H1 (cell line): ENCODE results near the gene ELL. TPM values are rescaled to one million over a fixed set of nuclear protein-coding genes. Genes with fewer than 3 reads are reported as not detected.
A peak's percentile ranks its signal among the peaks of the same experiment; 100 is the strongest.

Experiments
- CTCF ChIA-PET: fragments of 300-600 bp; sonication (Branson Sonifier 250); formaldehyde crosslinking; loops from one replicate; lab custom pipeline; 2021; ENCODE audit not compliant: partially characterized antibody; lab: Charles Lee
- POLR2A ChIA-PET: fragments of 300-600 bp; sonication (Branson Sonifier 250); formaldehyde crosslinking; loops from one replicate; lab custom pipeline; 2021; ENCODE audit warnings: inconsistent platforms; ENCODE audit not compliant: partially characterized antibody; lab: Charles Lee
- DNase-seq, 2 experiments: peaks; one replicate each; pipeline versions ENCODE4 v3.0.0 to v3.0.0-alpha.2; 2010 to 2022; ENCODE audit warnings: low spot score in 2 of 2, low read depth in 1 of 2, mixed read lengths in 1 of 2
- FAIRE-seq: peaks from 2 replicates; lab custom pipeline; 2011; peaks lifted over from hg19 to GRCh38; lab: Jason Lieb, UNC
- H2AFZ ChIP-seq: 2 replicates; pipeline ENCODE4 v1.8.1; 2012; ENCODE audit warnings: low read length, inconsistent platforms
- H2AK5ac ChIP-seq: 2 replicates; pipeline ENCODE4 v1.6.1; 2013; ENCODE audit warnings: low read depth, low read length
- H2BK120ac ChIP-seq: replicated peaks from 2 replicates; pipeline ENCODE3; 2013; ENCODE audit warnings: low read depth, low read length, inconsistent platforms
- H2BK12ac ChIP-seq: 2 replicates; pipeline ENCODE4 v1.6.1; 2013; ENCODE audit warnings: low read depth, low read length
- H2BK15ac ChIP-seq: 2 replicates; pipeline ENCODE4 v1.6.1; 2013; ENCODE audit warnings: low read length
- H2BK20ac ChIP-seq: 2 replicates; pipeline ENCODE4 v1.6.1; 2013; ENCODE audit warnings: low read length
- H2BK5ac ChIP-seq: 2 replicates; pipeline ENCODE4 v1.6.1; 2013; ENCODE audit warnings: low read depth, low read length
- H3K14ac ChIP-seq: 2 replicates; pipeline ENCODE4 v1.6.1; 2013; ENCODE audit warnings: inconsistent platforms; ENCODE audit not compliant: insufficient read length
- H3K18ac ChIP-seq: 2 replicates; pipeline ENCODE4 v1.6.1; 2013; ENCODE audit warnings: low read length; ENCODE audit errors: extremely low read depth
- H3K23ac ChIP-seq: 2 replicates; pipeline ENCODE4 v1.6.1; 2013; ENCODE audit warnings: inconsistent platforms; ENCODE audit not compliant: insufficient read length
- H3K23me2 ChIP-seq: 2 replicates; pipeline ENCODE4 v1.6.1; 2013; ENCODE audit warnings: low read depth, low read length
- H3K27ac ChIP-seq: 2 replicates; pipeline ENCODE4 v1.6.1; 2011; ENCODE audit warnings: low read depth, low read length, inconsistent platforms
- H3K27me3 ChIP-seq, 4 experiments: replicated peaks in 1 of 4; 1 replicate in 1 of 4; 2 replicates in 3 of 4; pipeline versions ENCODE4 v1.6.1 to v1.8.1; 2011 to 2013; ENCODE audit warnings: low read length in 3 of 4, mild to moderate bottlenecking in 3 of 4, inconsistent platforms in 2 of 4, mixed read lengths in 2 of 4, moderate library complexity in 1 of 4; ENCODE audit not compliant: control insufficient read depth in 3 of 4, insufficient read depth in 3 of 4; ENCODE audit errors: extremely low read depth in 1 of 4
- H3K36me3 ChIP-seq, 4 experiments: 2 replicates each; pipeline versions ENCODE4 v1.6.1 to v1.8.1; 2011 to 2013; ENCODE audit warnings: mild to moderate bottlenecking in 4 of 4, low read length in 3 of 4, moderate library complexity in 2 of 4, control low read depth in 1 of 4, inconsistent platforms in 1 of 4; ENCODE audit not compliant: insufficient read depth in 4 of 4, control insufficient read depth in 2 of 4
- H3K4ac ChIP-seq: replicated peaks from 2 replicates; pipeline ENCODE3; 2013; ENCODE audit warnings: low read length, low read depth, mixed read lengths, inconsistent platforms; ENCODE audit not compliant: insufficient read length
- H3K4me1 ChIP-seq, 4 experiments: replicated peaks in 1 of 4; 1 replicate in 1 of 4; 2 replicates in 3 of 4; pipeline versions ENCODE4 v1.6.1 to v1.8.1; 2011 to 2013; ENCODE audit warnings: low read length in 3 of 4, inconsistent platforms in 2 of 4, mixed read lengths in 1 of 4; ENCODE audit not compliant: insufficient read depth in 4 of 4, control insufficient read depth in 3 of 4
- H3K4me2 ChIP-seq, 2 experiments: 2 replicates each; pipeline versions ENCODE4 v1.6.1 to v1.8.1; 2011 to 2013; ENCODE audit warnings: low read depth in 2 of 2, low read length in 2 of 2, control low read depth in 1 of 2, inconsistent platforms in 1 of 2, mild to moderate bottlenecking in 1 of 2; ENCODE audit not compliant: insufficient read depth in 1 of 2
- H3K4me3 ChIP-seq, 4 experiments: fragments of 200-600, 300-600 bp in 1 of 4; sonication (generic), shearing (Covaris generic), sonication (Bioruptor Twin) in 1 of 4; 2 replicates each; pipeline versions ENCODE4 v1.5.1 to v1.8.1; 2011 to 2016; ENCODE audit warnings: low read length in 4 of 4, low read depth in 3 of 4, control low read depth in 2 of 4, inconsistent platforms in 2 of 4, mild to moderate bottlenecking in 2 of 4, mixed read lengths in 1 of 4, moderate library complexity in 1 of 4; ENCODE audit not compliant: insufficient read depth in 2 of 4; ENCODE audit errors: extremely low read depth in 1 of 4
- H3K56ac ChIP-seq: replicated peaks from 2 replicates; pipeline ENCODE3; 2013; ENCODE audit warnings: low read depth, mild to moderate bottlenecking, mixed read lengths, low read length, inconsistent platforms; ENCODE audit not compliant: insufficient read length
- H3K79me1 ChIP-seq: 2 replicates; pipeline ENCODE4 v1.6.1; 2013; ENCODE audit warnings: low read depth, low read length, control low read depth
- H3K79me2 ChIP-seq, 2 experiments: 2 replicates each; pipeline versions ENCODE4 v1.6.1 to v1.8.1; 2012 to 2013; ENCODE audit warnings: low read length in 2 of 2, mild to moderate bottlenecking in 2 of 2, inconsistent platforms in 1 of 2; ENCODE audit not compliant: insufficient read depth in 2 of 2, control insufficient read depth in 1 of 2
- H3K9ac ChIP-seq, 4 experiments: replicated peaks in 1 of 4; 1 replicate in 1 of 4; 2 replicates in 3 of 4; pipeline versions ENCODE4 v1.6.1 to v1.8.1; 2011 to 2013; ENCODE audit warnings: low read depth in 3 of 4, low read length in 3 of 4, control low read depth in 2 of 4, mild to moderate bottlenecking in 2 of 4, moderate library complexity in 2 of 4, inconsistent platforms in 1 of 4; ENCODE audit errors: extremely low read depth in 1 of 4
- H3K9me3 ChIP-seq, 2 experiments: 2 replicates each; pipeline versions ENCODE4 v1.6.1 to v1.8.1; 2012 to 2013; ENCODE audit warnings: mild to moderate bottlenecking in 2 of 2, moderate library complexity in 2 of 2, control low read depth in 1 of 2, inconsistent platforms in 1 of 2, low read depth in 1 of 2, low read length in 1 of 2, mixed read lengths in 1 of 2; ENCODE audit not compliant: insufficient read depth in 2 of 2
- H4K20me1 ChIP-seq, 2 experiments: replicated peaks in 1 of 2; 2 replicates each; pipeline versions ENCODE3 to v1.8.1; 2011 to 2013; ENCODE audit warnings: inconsistent platforms in 2 of 2, low read length in 2 of 2, mild to moderate bottlenecking in 1 of 2; ENCODE audit not compliant: insufficient read depth in 2 of 2, control insufficient read depth in 1 of 2
- H4K5ac ChIP-seq: 2 replicates; pipeline ENCODE4 v1.6.1; 2013; ENCODE audit warnings: low read length, low read depth, mixed read lengths, inconsistent platforms; ENCODE audit not compliant: insufficient read length
- H4K8ac ChIP-seq: 2 replicates; pipeline ENCODE4 v1.8.0; 2013; ENCODE audit warnings: mild to moderate bottlenecking, moderate library complexity, low read length, inconsistent platforms; ENCODE audit not compliant: insufficient read depth; ENCODE audit errors: extremely low read depth
- H4K91ac ChIP-seq: replicated peaks from 2 replicates; pipeline ENCODE3; 2013; ENCODE audit warnings: low read length, mixed read lengths, inconsistent platforms; ENCODE audit not compliant: insufficient read length
- EP300 ChIP-seq, 2 experiments: IDR thresholded peaks; 1 replicate in 1 of 2; 2 replicates in 1 of 2; pipeline ENCODE4 v1.6.1; 2011 to 2012; ENCODE audit warnings: low read depth in 2 of 2, low read length in 2 of 2, mild to moderate bottlenecking in 2 of 2, borderline replicate concordance in 1 of 2, inconsistent platforms in 1 of 2, moderate library complexity in 1 of 2
- EZH2 ChIP-seq: fragments of 200-600 bp; sonication (generic); IDR thresholded peaks from 2 replicates; pipeline ENCODE4 v1.7.1; 2012; ENCODE audit warnings: low read depth, mild to moderate bottlenecking, moderate library complexity, low read length, inconsistent platforms; ENCODE audit not compliant: severe bottlenecking
- SAP30 ChIP-seq: fragments of 300-600 bp; sonication (generic); IDR thresholded peaks from 2 replicates; pipeline ENCODE4 v1.7.1; 2012; ENCODE audit warnings: low read length, moderate library complexity, mild to moderate bottlenecking, inconsistent platforms; ENCODE audit not compliant: insufficient read depth, insufficient replicate concordance
- TBP ChIP-seq: IDR thresholded peaks from 2 replicates; pipeline ENCODE4 v1.6.1; 2011; ENCODE audit warnings: low read depth, low read length, improper control_type of control experiment
- WGBS, 2 experiments: shearing (Covaris generic) in 1 of 2; methylation state at CpG; one replicate each; pipeline versions ENCODE4 v1.1.6 to v1.1.7; 2013 to 2015; ENCODE audit warnings: low lambda C conversion rate in 2 of 2, mixed read lengths in 2 of 2, inconsistent platforms in 1 of 2, low coverage in 1 of 2, missing lambda C conversion rate in 1 of 2; ENCODE audit not compliant: insufficient replicate concordance in 2 of 2, insufficient coverage in 1 of 2, insufficient read length in 1 of 2; ENCODE audit errors: extremely low coverage in 1 of 2, missing lambda C conversion rate in 1 of 2; 5-methylcytosine and 5-hydroxymethylcytosine counted together
- polyA plus RNA-seq, 7 experiments: library from polyadenylated mRNA; depleted of rRNA in 3 of 7; stranded (reverse) in 5 of 7; unstranded in 2 of 7; fragments of >200 nt in 5 of 7; fragments of 200-250 nt in 2 of 7; gene quantifications; 1 replicate in 5 of 7; 2 replicates in 1 of 7; 4 replicates in 1 of 7; pipeline versions ENCODE4 v1.2.1 to v1.2.3, GENCODE V29; 2011 to 2013; ENCODE audit warnings: missing spikeins in 2 of 7, mixed read lengths in 2 of 7
- total RNA-seq: library from RNA; stranded (reverse); fragmentation: NEBNext Ultra II Directional; extraction: Animal tissue kit (Norgen Biotek cat#: 25700); gene quantifications from 2 replicates; pipeline ENCODE4 v1.2.1, GENCODE V29; 2021

Gene ELL
- total and polyA plus RNA-seq, 2 of the 8 experiments (the other 6 are each of a cell fraction or from before 2014, with no cell fraction given), result 5.2 to 10.5 TPM

- Histone ChIP-seq H2AK5ac (no peak overlapping the region), H3K4ac (no peak overlapping the region), H3K9ac (no peak overlapping the region), H2BK5ac (no peak overlapping the region), H3K23ac (no peak overlapping the region), H2BK120ac (no peak overlapping the region), H3K79me2 (no peaks in the 10 kb centered on the region), H3K18ac (no peak overlapping the region), H3K9me3 (no peaks in the 10 kb centered on the region), H2BK12ac (peak overlapping the region; percentile 75; the same call in 1 of the 2 replicates), H3K27me3 (peaks cover 5 to 19% (median 15%) of the 10 kb centered on the region in 4 experiments), H3K14ac (no peak overlapping the region), H4K8ac (no peak overlapping the region), H4K91ac (no peak overlapping the region), H2AFZ (no peak overlapping the region), H2BK15ac (peak overlapping the region; percentile 46; the same call in 1 of the 2 replicates), H3K79me1 (no peaks in the 10 kb centered on the region), H3K4me1 (peaks cover 0 to 20% (median 17%) of the 10 kb centered on the region in 4 experiments; a peak in 6 of 7 replicates), H4K20me1 (peaks cover 0 to 2% of the 10 kb centered on the region in 2 experiments), H3K4me2 (no peak overlapping the region), H3K56ac (no peak overlapping the region), H3K27ac (no peak overlapping the region), H3K4me3 (no peak overlapping the region), H3K36me3 (no peaks in the 10 kb centered on the region), H4K5ac (no peak overlapping the region), H2BK20ac (peak overlapping the region; percentile 48; the same call in 1 of the 2 replicates), H3K23me2 (peaks cover 13% of the 10 kb centered on the region; the same call in 1 of the 2 replicates)
- DNase-seq (no peak), FAIRE-seq (no peak)
- WGBS, 2 experiments, result 73% methylated on average over 11 of the region's 11 CpGs; no CpG with 5 or more reads in 1 of the 2 experiments
- POLR2A ChIA-PET, result interaction anchor here (0.6 to 2.0 kb wide), 8 partner anchors 13 to 133 kb away, joined by 3 to 8 read pairs (median 5); partner anchors contain the start of genes JUND and PGPEP1
- CTCF ChIA-PET, result interaction anchor here (0.6 to 11.0 kb wide), 14 partner anchors 16 to 901 kb away, joined by 3 to 177 read pairs (median 14); partner anchors contain the start of genes GDF15, IQCN, LRRC25 and PGPEP1
- TF ChIP-seq SAP30 (no peak), TBP (no peak), EP300 (IDR thresholded peaks at IDR 0.05; ENCODE audit: borderline replicate concordance in 1 of 2, low read depth in 2 of 2, low read length in 2 of 2) (no peak), EZH2 (no peak)
Measured at GRCh38 chr19:18414504-18415177, 107.2 kb downstream of the ELL start.
